GM19463 (cell line): ENCODE measurements around the gene LRPAP1.

ENCODE experiments used
- ATAC-seq: cut with Tn5 transposase; IDR thresholded peaks from one replicate; pipeline ENCODE4 v1.9.1; 2021; ENCODE audit warnings: mild to moderate bottlenecking, moderate library complexity; ENCODE audit not compliant: unreplicated experiment

Gene LRPAP1

GRCh38 chr4:3475041-3475712, 57.0 kb downstream of the LRPAP1 start:
- no peak for ATAC-seq

GRCh38 chr4:3473996-3474765, 58.0 kb downstream of the LRPAP1 start:
- ATAC-seq: no peak

GRCh38 chr4:3473181-3473950, 58.9 kb downstream of the LRPAP1 start:
- no peak for ATAC-seq

- no peak for ATAC-seq
These were observed 59.6 kb downstream of the LRPAP1 start for GRCh38 chr4:3472411-3473141.

- no peak for ATAC-seq
These were observed 60.3 kb downstream of the LRPAP1 start for GRCh38 chr4:3471886-3472285.

GRCh38 chr4:3471098-3471760, 61.0 kb downstream of the LRPAP1 start:
- no peak for ATAC-seq

- no peak for ATAC-seq
These were observed 61.8 kb downstream of the LRPAP1 start for GRCh38 chr4:3470244-3471097.

- ATAC-seq: no peak
These were observed 62.6 kb downstream of the LRPAP1 start for GRCh38 chr4:3469386-3470243.

GRCh38 chr4:3468804-3469203, 63.4 kb downstream of the LRPAP1 start:
- no peak for ATAC-seq

GRCh38 chr4:3468154-3468553, 64.1 kb downstream of the LRPAP1 start:
- no peak for ATAC-seq

GRCh38 chr4:3467601-3468031, 64.6 kb downstream of the LRPAP1 start:
- no peak for ATAC-seq

- ATAC-seq: no peak
These were observed 65.3 kb downstream of the LRPAP1 start for GRCh38 chr4:3466691-3467600.

GRCh38 chr4:3465698-3466671, 66.2 kb downstream of the LRPAP1 start:
- ATAC-seq: no peak

GRCh38 chr4:3464911-3465697, 67.1 kb downstream of the LRPAP1 start:
- ATAC-seq: no peak

GRCh38 chr4:3464349-3464905, 67.8 kb downstream of the LRPAP1 start:
- no peak for ATAC-seq
